SK-N-SH treated with all-trans-retinoic acid at 6 μM for 48 hours (cell line): ENCODE results near the gene RNU1-1.
"Not testable (repeated sequence)": the region's sequence is repeated elsewhere in the genome, so short reads cannot be mapped to it uniquely, and the experiment has no call there.

Experiments
- CREB5 ChIP-seq: fragments of 250-450 bp; sonication (Bioruptor Pico); IDR thresholded peaks from 2 replicates; pipeline ENCODE4 v1.5.1; 2020; ENCODE audit warnings: low read depth, mild to moderate bottlenecking, moderate library complexity
- CSDC2 ChIP-seq: fragments of 250-450 bp; sonication (Bioruptor Pico); IDR thresholded peaks from 2 replicates; pipeline ENCODE4 v1.5.0; 2020; ENCODE audit warnings: mild to moderate bottlenecking, moderate library complexity
- CSRNP3 ChIP-seq: fragments of 250-450 bp; sonication (Bioruptor Pico); IDR thresholded peaks from 2 replicates; pipeline ENCODE4 v1.5.1; 2021; ENCODE audit warnings: mild to moderate bottlenecking, moderate library complexity
- GLIS3 ChIP-seq: fragments of 250-450 bp; sonication (Bioruptor Pico); IDR thresholded peaks from 2 replicates; pipeline ENCODE4 v1.5.0; 2020; ENCODE audit warnings: mild to moderate bottlenecking, moderate library complexity

GRCh38 chr1:16535487-16535886 lies 21.4 kb upstream of the RNU1-1 start:
- TF ChIP-seq CSRNP3 (CRISPR knock-in tag); GLIS3; CSDC2; CREB5 (CRISPR knock-in tag): not testable (repeated sequence)
